Ovary (tissue), 9 donors: ENCODE measurements around the gene RAP1A. TPM values are rescaled to one million over a fixed set of nuclear protein-coding genes. Genes with fewer than 3 reads are reported as not detected.

ENCODE experiments used
- DNase-seq, 5 donors: peaks; one replicate each; pipeline ENCODE4 v3.0.0-alpha.2; 2019 to 2020
- H3K27ac ChIP-seq, 2 donors: fragments of 200-600 bp; one replicate each; pipeline versions ENCODE4 v1.5.1 to v1.8.0; 2019 to 2022
- H3K27me3 ChIP-seq: fragments of 200-600 bp; one replicate; pipeline ENCODE4 v1.8.0; 2022
- H3K36me3 ChIP-seq: fragments of 200-600 bp; sonication (generic); one replicate; pipeline ENCODE4 v1.5.1; 2019
- H3K4me1 ChIP-seq: one replicate; pipeline ENCODE4 v1.8.1; 2013; ENCODE audit warnings: mild to moderate bottlenecking, moderate library complexity; ENCODE audit not compliant: insufficient read depth
- H3K4me3 ChIP-seq: fragments of 200-600 bp; sonication (generic); one replicate; pipeline ENCODE4 v1.5.1; 2017
- H3K9me3 ChIP-seq, 2 donors: fragments of 200-600 bp in 1 of 2; sonication (generic) in 1 of 2; one replicate each; pipeline versions ENCODE4 v1.5.1 to v1.8.1; 2013 to 2019; ENCODE audit warnings: mild to moderate bottlenecking in 1 of 2, moderate library complexity in 1 of 2
- CTCF ChIP-seq, 3 donors: fragments of 450-650 bp in 2 of 3; fragments of 200-600 bp in 1 of 3; IDR thresholded peaks; one replicate each; pipeline versions ENCODE4 v1.5.1 to v1.8.0; 2016 to 2022; ENCODE audit warnings: antibody characterized with exemption in 3 of 3, mild to moderate bottlenecking in 1 of 3
- EP300 ChIP-seq: sonication (generic); formaldehyde crosslinking; IDR thresholded peaks from one replicate; pipeline ENCODE4 v1.6.1; 2017; ENCODE audit warnings: antibody characterized with exemption
- POLR2A ChIP-seq: fragments of 450-650 bp; IDR thresholded peaks from one replicate; pipeline ENCODE4 v1.6.1; 2017; ENCODE audit warnings: antibody characterized with exemption, mild to moderate bottlenecking, moderate library complexity
- WGBS, 3 donors: extraction: QIAGEN DNeasy Blood & Tissue Kit in 1 of 3; methylation state at CpG; one replicate each; pipeline versions ENCODE4 v1.1.5 to v1.1.7; 2013 to 2017; 5-methylcytosine and 5-hydroxymethylcytosine counted together
- intact Hi-C, 4 donors: fragments of 100-400 bp; cut with DNase I; formaldehyde crosslinking; loops; one replicate each; pipeline versions ENCODE4 v1.11.0 to v1.15.1; 2022 to 2023
- polyA plus RNA-seq, 2 donors: library from polyadenylated mRNA; stranded (reverse); fragments of 200-250 nt in 1 of 2; fragments of 350-450 nt in 1 of 2; fragmentation: Illumina TruSeq in 1 of 2; extraction: RNeasy Lipid Tissue Mini Kit (QIAGEN cat#74804) in 1 of 2; gene quantifications; one replicate each; pipeline ENCODE4 v1.2.3, GENCODE V29; 2013 to 2014
- total RNA-seq, 7 donors: library from RNA; depleted of rRNA in 2 of 7; stranded (reverse); fragments of >200 nt in 2 of 7; fragmentation: NEBNext Ultra II Directional in 3 of 7; extraction: Animal tissue kit (Norgen Biotek cat#: 25700) in 3 of 7; gene quantifications; one replicate each; pipeline versions ENCODE4 v1.1.0 to v1.2.4, GENCODE V29; 2016 to 2023
- donor health status: DM: no; HTN: no; CAD: no; lungs with moderate emphysema.
- donor health status: DM: no; HTN: no; CAD: no.
- donor health status: Bipolar disorder and iron deficiency.
- donor health status: DM: yes; HTN: yes; CAD: no.
- donor health status: DM: no; HTN: no; CAD: no.
- donor health status: DM: yes; HTN: yes; CAD: no.

The RAP1A gene
- total and polyA plus RNA-seq, 9 donors: 22.2 to 118 (median 59.1) TPM

GRCh38 chr1:111591937-111592336 is 27.7 kb upstream of the RAP1A start:
- no peaks in the 10 kb centered on the region for H3K36me3 ChIP-seq
- TF ChIP-seq POLR2A: no peak
- no peak for TF ChIP-seq CTCF (IDR thresholded peaks at IDR 0.05)
- no peak for TF ChIP-seq EP300
- H3K9me3 ChIP-seq: no peaks in the 10 kb centered on the region
- peaks cover 9% of the 10 kb centered on the region for H3K4me1 ChIP-seq
- 27 to 39% (median 31%) methylated on average over 6 of the region's 6 CpGs for WGBS, 3 donors
- no peak for DNase-seq
- no peaks in the 10 kb centered on the region for H3K27me3 ChIP-seq
- intact Hi-C loops: loop anchor here in 1 of 4 donors (10.0 kb wide), 1 partner anchor 163 kb away; the partner anchor contains the start of gene DDX20
- H3K27ac ChIP-seq: peak overlapping the region in 1 of 2 donors; percentile 63
- no peak overlapping the region for H3K4me3 ChIP-seq

- Histone ChIP-seq H3K27me3 (no peaks in the 10 kb centered on the region), H3K27ac (peak overlapping the region in 1 of 2 donors; percentile 63), H3K4me3 (peak overlapping the region; percentile 7), H3K9me3 (no peaks in the 10 kb centered on the region), H3K36me3 (no peaks in the 10 kb centered on the region), H3K4me1 (peaks cover 9% of the 10 kb centered on the region)
- DNase-seq: peak; percentile 68 to 77 (median 75)
- no peak for TF ChIP-seq POLR2A
- TF ChIP-seq EP300: no peak
- TF ChIP-seq CTCF (IDR thresholded peaks at IDR 0.05): no peak
- intact Hi-C loops: loop anchor here in 1 of 4 donors (10.0 kb wide), 1 partner anchor 162 kb away; the partner anchor contains the start of gene DDX20
- 7 to 8% (median 8%) methylated on average over 11 of the region's 11 CpGs for WGBS, 3 donors
These were observed 26.9 kb upstream of the RAP1A start for GRCh38 chr1:111592389-111593361.

- H3K36me3 ChIP-seq: no peaks in the 10 kb centered on the region
- DNase-seq: no peak
- H3K9me3 ChIP-seq: no peaks in the 10 kb centered on the region
- intact Hi-C loops: loop anchor here in 1 of 4 donors (10.0 kb wide), 1 partner anchor 161 kb away; the partner anchor contains the start of gene DDX20
- WGBS, 3 donors: 40 to 45% (median 44%) methylated on average over 5 of the region's 5 CpGs
- no peaks in the 10 kb centered on the region for H3K27me3 ChIP-seq
- peak overlapping the region in 1 of 2 donors; percentile 63 for H3K27ac ChIP-seq
- no peak for TF ChIP-seq EP300
- TF ChIP-seq CTCF (IDR thresholded peaks at IDR 0.05): no peak
- TF ChIP-seq POLR2A: no peak
- peaks cover 9% of the 10 kb centered on the region for H3K4me1 ChIP-seq
- peak overlapping the region; percentile 7 for H3K4me3 ChIP-seq
These were observed 25.9 kb upstream of the RAP1A start for GRCh38 chr1:111593403-111594305.

GRCh38 chr1:111594306-111594693 is 25.3 kb upstream of the RAP1A start:
- no peak for DNase-seq
- no peak overlapping the region for H3K27ac ChIP-seq
- TF ChIP-seq CTCF (IDR thresholded peaks at IDR 0.05) (no peak), POLR2A (no peak), EP300 (no peak)
- no peaks in the 10 kb centered on the region for H3K36me3 ChIP-seq
- no peak overlapping the region for H3K4me3 ChIP-seq
- 77 to 80% (median 77%) methylated on average over 4 of the region's 4 CpGs for WGBS, 3 donors
- H3K9me3 ChIP-seq: no peaks in the 10 kb centered on the region
- intact Hi-C loops: loop anchor here in 1 of 4 donors (10.0 kb wide), 1 partner anchor 161 kb away; the partner anchor contains the start of gene DDX20
- H3K4me1 ChIP-seq: peaks cover 9% of the 10 kb centered on the region
- no peaks in the 10 kb centered on the region for H3K27me3 ChIP-seq
